ENCODE data around the gene DOCK3.
"Not testable (repeated sequence)": the region's sequence is repeated elsewhere in the genome, so short reads cannot be mapped to it uniquely, and the experiment has no call there.

Gene DOCK3

DNA sequence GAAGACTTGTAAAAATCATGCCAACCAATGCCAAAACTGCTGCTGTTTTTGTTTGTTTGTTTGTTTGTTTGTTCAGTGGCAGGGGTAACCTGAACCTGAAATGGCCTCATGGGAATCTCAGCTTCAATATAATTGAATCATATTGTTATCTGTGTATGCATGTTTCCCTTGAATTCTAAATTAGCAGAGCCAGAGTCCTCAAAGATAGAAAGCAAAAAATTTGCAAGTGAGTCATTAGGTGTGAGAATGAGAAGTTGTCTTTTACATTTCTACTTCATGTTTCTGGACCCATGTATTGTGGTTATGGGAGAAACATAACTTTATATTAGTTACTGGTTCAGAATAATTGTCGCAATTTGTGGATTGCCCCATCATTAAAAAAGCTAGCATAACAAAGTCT is 249.2 kb downstream of the DOCK3 start:
- no peak for DNase-seq (ENCODE audit: low read depth)
- TF ChIP-seq, protein P1, sequence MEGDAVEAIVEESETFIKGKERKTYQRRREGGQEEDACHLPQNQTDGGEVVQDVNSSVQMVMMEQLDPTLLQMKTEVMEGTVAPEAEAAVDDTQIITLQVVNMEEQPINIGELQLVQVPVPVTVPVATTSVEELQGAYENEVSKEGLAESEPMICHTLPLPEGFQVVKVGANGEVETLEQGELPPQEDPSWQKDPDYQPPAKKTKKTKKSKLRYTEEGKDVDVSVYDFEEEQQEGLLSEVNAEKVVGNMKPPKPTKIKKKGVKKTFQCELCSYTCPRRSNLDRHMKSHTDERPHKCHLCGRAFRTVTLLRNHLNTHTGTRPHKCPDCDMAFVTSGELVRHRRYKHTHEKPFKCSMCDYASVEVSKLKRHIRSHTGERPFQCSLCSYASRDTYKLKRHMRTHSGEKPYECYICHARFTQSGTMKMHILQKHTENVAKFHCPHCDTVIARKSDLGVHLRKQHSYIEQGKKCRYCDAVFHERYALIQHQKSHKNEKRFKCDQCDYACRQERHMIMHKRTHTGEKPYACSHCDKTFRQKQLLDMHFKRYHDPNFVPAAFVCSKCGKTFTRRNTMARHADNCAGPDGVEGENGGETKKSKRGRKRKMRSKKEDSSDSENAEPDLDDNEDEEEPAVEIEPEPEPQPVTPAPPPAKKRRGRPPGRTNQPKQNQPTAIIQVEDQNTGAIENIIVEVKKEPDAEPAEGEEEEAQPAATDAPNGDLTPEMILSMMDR (conservative IDR thresholded peaks at IDR 0.05; ENCODE audit: low read depth, low read length) = no peak
- no peak overlapping the region for H3K4me3 ChIP-seq (ENCODE audit: low read length)

DNA sequence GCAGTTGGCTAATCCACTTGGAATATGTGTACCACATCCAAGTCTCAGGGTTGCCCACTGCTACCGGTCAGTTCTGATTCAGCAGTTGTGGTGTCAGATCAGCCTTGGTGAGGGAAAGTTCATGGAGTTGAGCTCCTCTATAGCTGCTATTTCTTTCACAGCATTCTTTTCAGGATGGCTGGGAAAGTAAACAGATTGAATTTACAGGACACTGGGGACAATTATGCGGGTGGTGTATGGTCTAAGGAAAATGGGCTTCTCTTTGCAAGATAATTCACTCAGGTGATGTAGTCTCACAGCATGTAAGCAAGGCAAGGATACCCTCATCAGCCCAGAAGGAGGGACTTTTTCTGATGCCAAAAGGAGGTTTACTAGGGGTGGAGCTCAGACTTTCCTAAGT is 249.9 kb downstream of the DOCK3 start:
- no peak for DNase-seq (ENCODE audit: low read depth)
- TF ChIP-seq, protein P1 (conservative IDR thresholded peaks at IDR 0.05; ENCODE audit: low read depth, low read length) = no peak
- H3K4me3 ChIP-seq (ENCODE audit: low read length) = no peak overlapping the region

DNA sequence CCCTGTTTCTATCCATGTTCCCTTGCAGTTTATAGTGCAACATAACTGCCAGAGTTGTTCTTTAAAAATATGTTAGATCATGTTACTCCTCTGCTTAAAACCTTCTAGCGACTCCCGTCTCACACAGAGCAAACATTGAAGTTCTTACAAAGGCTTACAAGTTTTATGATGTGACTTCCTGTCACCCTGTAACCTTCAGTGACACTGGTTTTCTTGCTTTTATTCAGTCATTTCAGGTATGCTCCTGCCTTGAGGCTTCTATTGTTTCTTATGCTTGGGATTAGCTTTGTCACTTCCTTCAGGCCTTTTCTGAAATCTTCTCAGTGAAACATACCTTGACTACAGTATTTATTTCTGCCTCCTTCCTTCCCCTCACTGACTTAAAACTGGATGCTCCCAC is 252.1 kb downstream of the DOCK3 start:
- TF ChIP-seq, protein P1 (conservative IDR thresholded peaks at IDR 0.05; ENCODE audit: low read depth, low read length) = no peak
- DNase-seq (ENCODE audit: low read depth) = no peak
- H3K4me3 ChIP-seq (ENCODE audit: low read length) = no peak overlapping the region

DNA sequence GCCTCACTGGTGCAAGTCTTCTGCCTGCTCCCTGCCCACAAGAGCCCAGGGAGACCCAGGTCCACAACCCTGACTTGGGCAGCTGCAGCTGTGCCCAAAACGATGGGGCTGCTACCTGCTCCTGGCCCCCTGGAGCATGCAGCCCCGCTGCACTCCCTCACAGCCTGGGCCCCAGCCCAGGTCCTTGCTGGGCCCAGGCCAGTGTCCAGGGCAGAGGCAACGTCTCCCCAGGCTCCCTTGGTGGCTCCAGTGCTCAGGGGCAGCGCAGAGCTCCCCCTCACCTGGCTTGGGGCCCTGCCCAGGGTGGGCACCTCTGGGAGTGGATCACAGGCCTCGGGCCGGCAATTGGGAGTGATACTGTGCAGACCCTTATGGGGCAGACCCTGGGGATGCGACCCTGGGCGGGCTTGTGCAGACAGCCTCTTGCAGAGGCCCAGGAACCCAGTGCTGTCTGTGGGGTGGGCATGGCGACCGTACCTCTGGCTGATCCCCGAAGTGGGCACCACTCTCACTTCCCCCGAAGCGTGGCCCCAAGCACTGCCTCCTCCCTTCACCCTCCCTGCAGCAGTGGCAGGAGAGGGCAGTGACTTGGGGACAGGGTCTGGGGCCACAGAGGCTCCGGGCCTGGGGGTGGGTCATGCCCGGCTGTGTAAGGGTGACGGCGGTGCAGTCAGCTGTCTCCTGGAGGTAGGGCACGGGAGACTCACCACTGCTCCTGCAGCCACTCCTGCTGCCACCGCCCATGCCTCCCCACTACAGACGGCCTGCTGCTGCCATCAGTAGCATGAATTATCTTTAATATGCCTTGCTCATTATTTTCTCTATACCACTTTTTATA is 255.9 kb downstream of the DOCK3 start:
- DNase-seq (ENCODE audit: low read depth) = no peak
- H3K4me3 ChIP-seq (ENCODE audit: low read length) = no peak overlapping the region

DNA sequence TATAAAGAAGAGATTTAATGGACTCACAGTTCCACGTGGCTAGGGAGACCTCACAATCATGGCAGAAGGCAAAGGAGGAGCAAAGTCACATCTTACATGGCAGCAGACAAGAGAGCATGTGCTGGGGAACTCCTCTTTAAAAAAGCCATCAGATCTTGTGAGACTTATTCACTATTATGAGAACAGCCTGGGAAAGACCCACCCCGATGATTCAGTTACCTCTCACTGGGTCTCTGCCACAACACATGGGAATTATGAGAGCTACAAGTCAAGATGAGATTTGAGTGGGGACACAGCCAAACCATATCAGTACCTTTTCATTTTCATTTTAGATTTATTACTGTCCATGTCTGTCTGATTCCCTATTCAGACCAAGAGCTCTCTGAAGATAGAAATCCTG is 258.2 kb downstream of the DOCK3 start:
- not testable (repeated sequence) for H3K4me3 ChIP-seq (ENCODE audit: low read length); DNase-seq (ENCODE audit: low read depth)

More for the DNA sequence above, 255.9 kb downstream of the DOCK3 start:
- TF ChIP-seq, protein P1 (conservative IDR thresholded peaks at IDR 0.05; ENCODE audit: low read depth, low read length) = no peak

DNA sequence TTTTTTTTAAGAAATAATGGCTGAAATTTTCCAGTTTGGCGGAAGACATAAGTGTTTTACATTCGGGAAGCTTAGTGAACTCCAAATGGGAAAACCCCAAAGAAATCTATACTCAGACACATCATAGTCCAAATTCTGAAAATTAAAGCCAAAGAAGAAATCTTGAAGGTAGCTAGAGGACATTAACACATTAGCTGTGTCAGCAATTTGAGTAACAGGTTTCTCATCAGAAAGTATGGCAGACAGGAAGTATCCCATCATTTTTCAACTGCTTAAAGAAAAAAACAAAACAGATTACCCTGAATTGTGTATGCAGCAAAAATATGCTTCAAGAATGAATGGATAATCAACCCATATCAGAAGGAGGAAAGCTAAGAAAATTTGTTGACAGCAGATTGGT is 261.7 kb downstream of the DOCK3 start:
- TF ChIP-seq, protein P1 (conservative IDR thresholded peaks at IDR 0.05; ENCODE audit: low read depth, low read length) = no peak
- no peak for DNase-seq (ENCODE audit: low read depth)
- no peak overlapping the region for H3K4me3 ChIP-seq (ENCODE audit: low read length)

DNA sequence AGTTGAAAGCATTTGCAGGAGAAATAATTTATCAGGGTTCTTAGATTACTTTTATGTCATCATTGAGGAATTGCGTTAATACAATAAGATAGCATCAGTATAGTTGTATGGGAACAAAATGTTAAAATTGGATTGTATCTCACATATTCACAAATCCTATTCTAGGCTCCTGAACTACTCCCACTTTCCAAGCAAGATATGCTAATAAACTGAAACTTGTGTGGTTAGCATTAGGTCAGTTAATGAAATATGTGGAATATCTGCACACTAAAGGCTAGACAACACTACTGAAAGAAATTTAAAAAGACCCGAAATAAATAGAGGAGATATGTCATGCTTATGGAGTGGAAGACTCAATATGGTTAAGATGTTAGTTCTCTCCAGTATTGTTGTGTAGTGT is 272.7 kb downstream of the DOCK3 start:
- DNase-seq (ENCODE audit: low read depth) = no peak
- TF ChIP-seq, protein P1 (conservative IDR thresholded peaks at IDR 0.05; ENCODE audit: low read depth, low read length) = no peak
- H3K4me3 ChIP-seq (ENCODE audit: low read length) = no peak overlapping the region
